Measurements from ENCODE around the gene MSANTD2. TPM values are rescaled to one million over a fixed set of nuclear protein-coding genes. Genes with fewer than 3 reads are reported as not detected.
A peak's percentile ranks its signal among the peaks of the same experiment; 100 is the strongest.

Gene MSANTD2
- total and polyA plus RNA-seq, 2 donors (not counting 1 experiment from before 2014, with no cell fraction given), result 11.1 to 26.8 TPM

DNA sequence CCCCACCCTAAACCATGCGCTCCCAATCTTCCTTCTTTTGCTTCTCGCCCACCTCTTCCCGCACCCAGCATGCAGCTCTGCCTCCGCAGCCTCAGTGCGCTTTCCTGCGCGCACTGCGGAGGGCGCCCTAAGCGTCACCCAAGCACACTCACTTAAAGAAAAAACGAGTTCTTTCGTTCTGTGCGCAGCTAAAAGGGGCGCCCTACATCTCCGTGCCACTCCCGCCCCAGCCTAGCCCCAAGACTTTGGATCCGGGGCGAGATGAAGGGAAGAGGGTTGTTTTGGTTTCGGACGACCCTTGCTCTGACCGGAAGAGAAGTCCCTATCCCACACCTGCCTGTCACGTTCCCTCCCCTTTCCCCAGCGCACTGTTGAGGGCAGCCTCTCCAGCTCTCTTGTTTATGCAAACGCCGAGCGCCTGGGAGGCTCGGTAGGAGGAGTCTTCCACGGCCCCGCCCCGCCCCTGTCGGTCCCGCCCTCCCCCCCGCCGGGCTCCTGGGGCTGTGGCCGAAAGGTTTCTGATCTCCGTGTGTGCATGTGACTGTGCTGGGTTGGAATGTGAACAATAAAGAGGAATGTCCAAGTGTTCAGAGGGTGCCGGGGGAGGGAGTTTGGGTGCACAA lies 53.5 kb downstream of the MSANTD2 start:
- ATAC-seq (ENCODE audit: low read depth) (peak; percentile 90), DNase-seq (peak; percentile 90)
- intact Hi-C loops (cut with micrococcal nuclease), result loop anchor here (1.0 to 5.0 kb wide), 9 partner anchors 7 to 1006 kb away; partner anchors contain the start of genes CCDC15, MSANTD2, NRGN and SIAE
- CTCF ChIA-PET, result interaction anchor here (0.8 to 9.8 kb wide), 20 partner anchors 9 to 130 kb away, joined by 3 to 153 read pairs (median 5); partner anchors contain the start of genes ESAM, SIAE, SPA17 and TBRG1
- peak overlapping the region; percentile 79 for H3K9ac ChIP-seq (ENCODE audit: low read length)
- TF ChIP-seq EZH2 (IDR thresholded peaks at IDR 0.05; ENCODE audit: borderline replicate concordance, insufficient read depth, low read depth, low read length, poor library complexity, severe bottlenecking), result no peak
- TF ChIP-seq, protein P1, sequence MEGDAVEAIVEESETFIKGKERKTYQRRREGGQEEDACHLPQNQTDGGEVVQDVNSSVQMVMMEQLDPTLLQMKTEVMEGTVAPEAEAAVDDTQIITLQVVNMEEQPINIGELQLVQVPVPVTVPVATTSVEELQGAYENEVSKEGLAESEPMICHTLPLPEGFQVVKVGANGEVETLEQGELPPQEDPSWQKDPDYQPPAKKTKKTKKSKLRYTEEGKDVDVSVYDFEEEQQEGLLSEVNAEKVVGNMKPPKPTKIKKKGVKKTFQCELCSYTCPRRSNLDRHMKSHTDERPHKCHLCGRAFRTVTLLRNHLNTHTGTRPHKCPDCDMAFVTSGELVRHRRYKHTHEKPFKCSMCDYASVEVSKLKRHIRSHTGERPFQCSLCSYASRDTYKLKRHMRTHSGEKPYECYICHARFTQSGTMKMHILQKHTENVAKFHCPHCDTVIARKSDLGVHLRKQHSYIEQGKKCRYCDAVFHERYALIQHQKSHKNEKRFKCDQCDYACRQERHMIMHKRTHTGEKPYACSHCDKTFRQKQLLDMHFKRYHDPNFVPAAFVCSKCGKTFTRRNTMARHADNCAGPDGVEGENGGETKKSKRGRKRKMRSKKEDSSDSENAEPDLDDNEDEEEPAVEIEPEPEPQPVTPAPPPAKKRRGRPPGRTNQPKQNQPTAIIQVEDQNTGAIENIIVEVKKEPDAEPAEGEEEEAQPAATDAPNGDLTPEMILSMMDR (IDR thresholded peaks at IDR 0.05), result peak; percentile 67
- Mint-ChIP-seq H3K9me3 (ENCODE audit: insufficient read depth) (no peaks in the 10 kb centered on the region), H3K27ac (peak overlapping the region; percentile 97), H3K4me3 (peak overlapping the region; percentile 99), H3K27me3 (no peaks in the 10 kb centered on the region), H3K4me1 (peaks cover 35% of the 10 kb centered on the region)
- H3K4me1 ChIP-seq (ENCODE audit: control insufficient read depth in 2 of 2, insufficient read depth in 2 of 2, low read length in 2 of 2), result peaks cover 24 to 42% of the 10 kb centered on the region in 2 donors
- H3K4me2 ChIP-seq (replicated peaks; ENCODE audit: low read depth, low read length, poor library complexity, severe bottlenecking), result peak overlapping the region; percentile 97
- H2AFZ ChIP-seq (ENCODE audit: insufficient read depth, low read depth, low read length, poor library complexity, severe bottlenecking), result peak overlapping the region; percentile 93
- no peaks in the 10 kb centered on the region for H3K9me3 ChIP-seq (ENCODE audit: control extremely low read depth in 1 of 3, control insufficient read depth in 2 of 3, insufficient read depth in 1 of 3, low read length in 2 of 3)
- 2% methylated on average over 32 of the region's 37 CpGs for WGBS (ENCODE audit: insufficient coverage)
- H3K4me3 ChIP-seq (ENCODE audit: control extremely low read depth in 1 of 5, extremely low read depth in 1 of 5, insufficient read depth in 1 of 5, low read depth in 2 of 5, low read length in 4 of 5), result peak overlapping the region; percentile 62 to 97 (median 83)
- peak overlapping the region; percentile 43 to 59 for H3K27ac ChIP-seq (ENCODE audit: low read length in 2 of 2)
- no peaks in the 10 kb centered on the region for H4K20me1 ChIP-seq (ENCODE audit: control insufficient read depth, insufficient read depth, low read length, poor library complexity, severe bottlenecking)
- H3K27me3 ChIP-seq (replicated peaks in 1 of 4; ENCODE audit: control extremely low read depth in 1 of 4, control insufficient read depth in 3 of 4, insufficient read depth in 4 of 4, low read length in 3 of 4), result peaks cover 0 to 3% (median 0%) of the 10 kb centered on the region in 4 experiments
- H3K79me2 ChIP-seq (ENCODE audit: control insufficient read depth, insufficient read depth, low read length), result peaks cover 5% of the 10 kb centered on the region
- H3K36me3 ChIP-seq (replicated peaks in 1 of 2; ENCODE audit: control extremely low read depth in 1 of 2, control insufficient read depth in 1 of 2, extremely low read depth in 1 of 2, insufficient read depth in 2 of 2, low read length in 1 of 2), result no peaks in the 10 kb centered on the region
- POLR2A ChIA-PET, result interaction anchor here (1.2 to 2.1 kb wide), 5 partner anchors 11 to 73 kb away, joined by 4 to 9 read pairs (median 7); partner anchors contain the start of genes ESAM, MSANTD2, SIAE and SPA17

Data from B cell (primary cell).